HL-60 (cell line): ENCODE data around the gene GSTT2B.
"Not testable (repeated sequence)": the region's sequence is repeated elsewhere in the genome, so short reads cannot be mapped to it uniquely, and the experiment has no call there.

Source experiments
- DNase-seq, 2 experiments: peaks; one replicate each; pipeline ENCODE4 v3.0.0-alpha.2; 2010 to 2020; ENCODE audit warnings: low read depth in 1 of 2, low spot score in 1 of 2
- H3K27ac ChIP-seq: fragments of 250-450 bp; sonication (Bioruptor Pico); replicated peaks from 2 replicates; pipeline ENCODE4 v1.5.1; 2020; ENCODE audit warnings: mild to moderate bottlenecking, moderate library complexity
- H3K27me3 ChIP-seq: fragments of 250-450 bp; sonication (Bioruptor Pico); 2 replicates; pipeline ENCODE4 v1.5.1; 2021; ENCODE audit warnings: mild to moderate bottlenecking, moderate library complexity; ENCODE audit not compliant: insufficient read depth, poor library complexity, severe bottlenecking
- H3K4me3 ChIP-seq: replicated peaks from 2 replicates; pipeline ENCODE4 v1.5.1; 2011; ENCODE audit warnings: mild to moderate bottlenecking, control low read depth, low read length; ENCODE audit not compliant: insufficient read depth
- GABPA ChIP-seq: IDR thresholded peaks from 2 replicates; pipeline ENCODE4 v1.6.1; 2012; ENCODE audit warnings: low read depth
- POLR2AphosphoS5 ChIP-seq: IDR thresholded peaks from 2 replicates; pipeline ENCODE4 v1.6.1; 2012; ENCODE audit warnings: low read depth
- SPI1 ChIP-seq: IDR thresholded peaks from 2 replicates; pipeline ENCODE4 v1.6.1; 2012; ENCODE audit warnings: low read depth, mild to moderate bottlenecking, borderline replicate concordance
- TF ChIP-seq, protein P1 (sequence below): IDR thresholded peaks from one replicate; pipeline ENCODE4 v1.5.1; 2011; ENCODE audit warnings: low read length, control low read depth, inconsistent platforms; ENCODE audit not compliant: insufficient read depth
- TF ChIP-seq, protein P2 (sequence below): IDR thresholded peaks from 2 replicates; pipeline ENCODE4 v1.6.1; 2012; ENCODE audit warnings: low read depth; ENCODE audit not compliant: insufficient replicate concordance

The GSTT2B gene

DNA sequence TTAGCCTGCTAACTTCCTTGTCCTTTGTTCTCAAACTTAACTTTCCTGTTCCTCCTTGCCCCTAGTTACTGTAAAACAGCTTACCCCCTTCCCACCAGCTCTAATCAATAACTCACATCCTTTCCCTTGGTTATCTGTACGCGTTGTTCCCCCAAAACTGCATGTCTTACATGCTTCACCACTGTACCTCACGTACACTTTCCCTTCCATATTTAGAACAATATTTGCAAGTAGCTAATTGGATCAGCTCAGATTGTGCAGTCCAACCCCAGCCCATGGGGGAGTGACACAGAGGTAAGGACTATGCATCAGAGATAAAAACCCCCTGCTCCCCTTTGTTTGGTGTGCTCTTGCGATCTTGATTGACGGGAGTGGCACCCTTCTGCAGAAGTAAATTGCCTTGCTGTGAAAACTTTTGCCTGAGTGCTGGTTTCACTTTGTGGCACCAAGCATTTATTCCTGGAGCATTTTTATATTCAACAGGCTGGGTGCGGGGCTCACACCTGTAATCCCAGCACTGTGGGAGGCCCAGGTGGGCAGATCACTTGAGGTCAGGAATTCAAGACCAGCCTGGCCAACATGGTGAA, 35.9 kb downstream of the GSTT2B start:
- H3K27me3 ChIP-seq, result no peaks in the 10 kb centered on the region
- DNase-seq, result no peak
- no peak overlapping the region for H3K4me3 ChIP-seq
- H3K27ac ChIP-seq, result no peak overlapping the region
- TF ChIP-seq POLR2AphosphoS5 (no peak), GABPA (no peak), SPI1 (no peak)
- TF ChIP-seq, protein P1, sequence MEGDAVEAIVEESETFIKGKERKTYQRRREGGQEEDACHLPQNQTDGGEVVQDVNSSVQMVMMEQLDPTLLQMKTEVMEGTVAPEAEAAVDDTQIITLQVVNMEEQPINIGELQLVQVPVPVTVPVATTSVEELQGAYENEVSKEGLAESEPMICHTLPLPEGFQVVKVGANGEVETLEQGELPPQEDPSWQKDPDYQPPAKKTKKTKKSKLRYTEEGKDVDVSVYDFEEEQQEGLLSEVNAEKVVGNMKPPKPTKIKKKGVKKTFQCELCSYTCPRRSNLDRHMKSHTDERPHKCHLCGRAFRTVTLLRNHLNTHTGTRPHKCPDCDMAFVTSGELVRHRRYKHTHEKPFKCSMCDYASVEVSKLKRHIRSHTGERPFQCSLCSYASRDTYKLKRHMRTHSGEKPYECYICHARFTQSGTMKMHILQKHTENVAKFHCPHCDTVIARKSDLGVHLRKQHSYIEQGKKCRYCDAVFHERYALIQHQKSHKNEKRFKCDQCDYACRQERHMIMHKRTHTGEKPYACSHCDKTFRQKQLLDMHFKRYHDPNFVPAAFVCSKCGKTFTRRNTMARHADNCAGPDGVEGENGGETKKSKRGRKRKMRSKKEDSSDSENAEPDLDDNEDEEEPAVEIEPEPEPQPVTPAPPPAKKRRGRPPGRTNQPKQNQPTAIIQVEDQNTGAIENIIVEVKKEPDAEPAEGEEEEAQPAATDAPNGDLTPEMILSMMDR, result no peak
- TF ChIP-seq, protein P2, sequence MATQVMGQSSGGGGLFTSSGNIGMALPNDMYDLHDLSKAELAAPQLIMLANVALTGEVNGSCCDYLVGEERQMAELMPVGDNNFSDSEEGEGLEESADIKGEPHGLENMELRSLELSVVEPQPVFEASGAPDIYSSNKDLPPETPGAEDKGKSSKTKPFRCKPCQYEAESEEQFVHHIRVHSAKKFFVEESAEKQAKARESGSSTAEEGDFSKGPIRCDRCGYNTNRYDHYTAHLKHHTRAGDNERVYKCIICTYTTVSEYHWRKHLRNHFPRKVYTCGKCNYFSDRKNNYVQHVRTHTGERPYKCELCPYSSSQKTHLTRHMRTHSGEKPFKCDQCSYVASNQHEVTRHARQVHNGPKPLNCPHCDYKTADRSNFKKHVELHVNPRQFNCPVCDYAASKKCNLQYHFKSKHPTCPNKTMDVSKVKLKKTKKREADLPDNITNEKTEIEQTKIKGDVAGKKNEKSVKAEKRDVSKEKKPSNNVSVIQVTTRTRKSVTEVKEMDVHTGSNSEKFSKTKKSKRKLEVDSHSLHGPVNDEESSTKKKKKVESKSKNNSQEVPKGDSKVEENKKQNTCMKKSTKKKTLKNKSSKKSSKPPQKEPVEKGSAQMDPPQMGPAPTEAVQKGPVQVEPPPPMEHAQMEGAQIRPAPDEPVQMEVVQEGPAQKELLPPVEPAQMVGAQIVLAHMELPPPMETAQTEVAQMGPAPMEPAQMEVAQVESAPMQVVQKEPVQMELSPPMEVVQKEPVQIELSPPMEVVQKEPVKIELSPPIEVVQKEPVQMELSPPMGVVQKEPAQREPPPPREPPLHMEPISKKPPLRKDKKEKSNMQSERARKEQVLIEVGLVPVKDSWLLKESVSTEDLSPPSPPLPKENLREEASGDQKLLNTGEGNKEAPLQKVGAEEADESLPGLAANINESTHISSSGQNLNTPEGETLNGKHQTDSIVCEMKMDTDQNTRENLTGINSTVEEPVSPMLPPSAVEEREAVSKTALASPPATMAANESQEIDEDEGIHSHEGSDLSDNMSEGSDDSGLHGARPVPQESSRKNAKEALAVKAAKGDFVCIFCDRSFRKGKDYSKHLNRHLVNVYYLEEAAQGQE, result no peak

DNA sequence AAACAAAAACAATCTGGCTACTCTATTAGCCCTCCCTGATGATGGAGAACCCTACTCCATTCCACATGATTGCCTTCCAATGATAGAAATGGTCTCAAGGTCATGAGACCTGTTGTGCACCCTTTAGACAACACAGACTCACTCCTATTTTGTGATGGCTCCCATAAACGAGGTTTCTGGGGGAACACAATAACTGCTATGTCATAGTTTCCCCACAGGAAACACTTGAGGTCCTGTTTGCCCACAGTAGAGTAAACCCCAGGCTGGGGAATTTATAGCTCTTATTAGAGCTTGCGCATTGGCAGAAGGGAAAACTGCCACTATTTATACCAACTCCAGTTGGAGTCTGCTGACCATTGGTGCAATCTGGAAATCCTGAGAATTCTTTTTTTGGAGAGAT, 38.1 kb downstream of the GSTT2B start:
- Histone ChIP-seq H3K4me3 (no peak overlapping the region), H3K27me3 (no peaks in the 10 kb centered on the region), H3K27ac (no peak overlapping the region)
- no peak for TF ChIP-seq SPI1
- no peak for TF ChIP-seq GABPA
- TF ChIP-seq, protein P2, result no peak
- DNase-seq, result no peak

DNA sequence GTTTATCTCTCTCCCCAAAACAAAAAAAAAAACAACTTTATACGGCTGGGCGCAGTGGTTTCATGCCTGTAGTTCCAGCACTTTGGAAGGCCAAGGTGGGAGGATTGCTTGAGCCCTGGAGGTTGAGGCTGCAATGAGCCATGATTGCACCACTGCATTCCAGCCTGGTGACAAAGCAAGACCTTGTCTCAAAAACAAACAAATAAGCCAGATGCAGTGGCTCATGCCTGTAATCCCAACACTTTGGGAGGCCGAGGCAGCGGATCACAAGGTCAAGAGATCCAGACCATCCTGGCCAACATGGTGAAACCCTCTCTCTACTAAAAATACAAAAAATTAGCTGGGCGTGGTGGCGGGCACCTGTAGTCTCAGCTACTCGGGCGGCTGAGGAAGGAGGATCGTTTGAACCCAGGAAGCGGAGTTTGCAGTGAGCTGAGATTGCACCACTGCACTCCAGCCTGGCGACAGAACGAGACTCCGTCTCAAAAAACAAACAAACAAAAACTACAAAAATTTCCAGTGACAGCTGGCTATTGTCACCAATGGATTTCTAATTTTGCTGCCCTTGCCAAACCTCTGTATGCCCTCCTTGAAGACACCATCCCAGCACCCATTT, 39.3 kb downstream of the GSTT2B start:
- H3K27me3 ChIP-seq, DNase-seq, H3K27ac ChIP-seq, H3K4me3 ChIP-seq: not testable (repeated sequence)

DNA sequence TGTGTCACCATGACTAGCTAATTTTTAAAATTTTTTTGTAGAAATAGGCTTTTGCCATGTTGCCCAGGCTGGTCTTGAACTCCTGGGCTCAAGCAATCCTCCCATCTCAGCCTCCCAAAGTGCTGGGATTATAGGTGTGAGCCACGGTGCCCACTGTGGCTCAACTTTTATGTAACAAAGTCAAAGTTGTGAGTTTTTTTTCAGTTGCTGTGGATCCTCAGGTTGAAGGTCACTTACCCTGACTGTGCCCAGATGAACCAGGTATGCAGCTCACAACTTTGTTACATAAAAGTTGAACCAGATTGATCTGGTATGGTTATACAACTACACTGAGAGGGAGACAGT, 40.8 kb downstream of the GSTT2B start:
- H3K27ac ChIP-seq, H3K4me3 ChIP-seq, H3K27me3 ChIP-seq, DNase-seq: not testable (repeated sequence)

DNA sequence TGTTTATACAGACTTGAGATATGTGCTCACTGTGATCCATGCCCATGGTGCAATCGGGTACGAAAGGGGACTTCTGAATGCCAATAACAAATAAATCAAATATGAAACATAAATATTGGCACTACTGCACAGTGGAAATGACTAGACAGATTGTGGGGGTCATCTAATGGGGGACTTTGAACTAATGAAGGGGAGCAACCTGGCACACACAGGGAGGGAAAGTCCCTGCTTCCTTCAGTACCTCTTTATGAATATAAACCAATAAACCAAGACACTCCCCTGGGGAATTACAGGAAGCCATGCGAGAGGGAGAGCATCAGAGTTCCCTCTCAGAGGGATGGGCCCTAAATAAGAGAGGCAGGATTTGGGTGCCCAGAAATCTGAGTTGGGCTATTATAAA, 45.7 kb downstream of the GSTT2B start:
- Histone ChIP-seq H3K27ac (no peak overlapping the region), H3K27me3 (no peaks in the 10 kb centered on the region), H3K4me3 (no peak overlapping the region)
- DNase-seq, result no peak
- TF ChIP-seq SPI1 (no peak), POLR2AphosphoS5 (no peak), GABPA (no peak)
- TF ChIP-seq, protein P2, result no peak
- TF ChIP-seq, protein P1, result no peak
